Body of pancreas (tissue), 4 donors: Measurements from ENCODE around the gene DNER. TPM values are rescaled to one million over a fixed set of nuclear protein-coding genes. Genes with fewer than 3 reads are reported as not detected.

Experiments used
- ATAC-seq: fragments of 150-250 bp; one replicate; pipeline ENCODE4 v1.9.1; 2016
- DNase-seq, 4 donors: peaks; one replicate each; pipeline ENCODE4 v3.0.0-alpha.2; 2019
- H3K27ac ChIP-seq, 4 donors: fragments of 200-600 bp; sonication (generic); 1 replicate in 3 of 4; 2 replicates in 1 of 4; pipeline versions ENCODE4 v1.5.1 to v1.6.1; 2016 to 2019; ENCODE audit warnings: mild to moderate bottlenecking in 1 of 4, mixed read lengths in 1 of 4, moderate library complexity in 1 of 4
- H3K27me3 ChIP-seq, 2 donors: fragments of 200-600 bp; sonication (generic); one replicate each; pipeline ENCODE4 v1.6.0; 2016; ENCODE audit warnings: mild to moderate bottlenecking in 1 of 2
- H3K36me3 ChIP-seq, 2 donors: fragments of 200-600 bp; sonication (generic); replicated peaks in 1 of 2; 2 replicates each; pipeline ENCODE4 v1.5.1; 2016; ENCODE audit warnings: low read depth in 2 of 2; ENCODE audit not compliant: insufficient read depth in 1 of 2
- H3K4me1 ChIP-seq: fragments of 200-600 bp; sonication (generic); one replicate; pipeline ENCODE4 v1.6.0; 2016
- H3K4me3 ChIP-seq, 2 donors: fragments of 200-600 bp; sonication (generic); 1 replicate in 1 of 2; 2 replicates in 1 of 2; pipeline ENCODE4 v1.5.1; 2016 to 2019
- H3K9me3 ChIP-seq, 3 donors: fragments of 200-600 bp; sonication (generic); 1 replicate in 2 of 3; 2 replicates in 1 of 3; pipeline ENCODE4 v1.5.1; 2016
- CTCF ChIP-seq, 7 experiments: fragments of 450-650 bp in 4 of 7; fragments of 200-600 bp in 3 of 7; sonication (generic) in 3 of 7; IDR thresholded peaks; one replicate each; pipeline ENCODE4 v1.5.1; 2016 to 2019; ENCODE audit warnings: antibody characterized with exemption in 7 of 7
- POLR2A ChIP-seq, 3 donors: fragments of 450-650 bp; IDR thresholded peaks; one replicate each; pipeline ENCODE4 v1.6.1; 2016; ENCODE audit warnings: antibody characterized with exemption in 3 of 3, mild to moderate bottlenecking in 2 of 3
- WGBS, 2 donors: methylation state at CpG; one replicate each; pipeline ENCODE4 v1.1.5; 2017; 5-methylcytosine and 5-hydroxymethylcytosine counted together
- intact Hi-C: fragments of 100-400 bp; cut with DNase I; formaldehyde crosslinking; loops from one replicate; pipeline ENCODE4 v1.15.1; 2023
- total RNA-seq, 2 donors: library from RNA; depleted of rRNA; stranded (reverse); fragments of >200 nt; gene quantifications; one replicate each; pipeline ENCODE4 v1.1.0, GENCODE V29; 2016

The DNER gene
- total RNA-seq, 2 donors from 2014 or later, result 0.78 to 1.3 TPM

DNA sequence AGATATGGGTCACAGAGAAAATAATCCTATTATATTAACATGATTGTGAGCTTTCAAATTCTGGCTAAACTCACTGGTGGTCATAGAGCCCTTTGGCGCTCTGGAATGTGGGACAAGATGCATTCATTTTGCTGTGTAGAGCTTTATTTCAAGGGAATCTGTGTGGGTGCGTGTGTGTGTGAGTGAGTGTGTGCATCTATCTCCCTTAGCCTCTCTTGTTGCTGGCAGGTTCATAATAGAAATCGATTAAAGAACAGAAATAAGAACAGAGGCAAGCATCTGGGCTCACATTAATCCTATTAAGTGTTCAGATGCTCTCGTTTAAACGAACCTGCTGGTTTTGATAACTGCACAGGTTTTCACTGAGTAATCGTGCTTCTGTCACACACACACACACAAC lies 287.9 kb downstream of the DNER start:
- no peak for TF ChIP-seq CTCF (IDR thresholded peaks at IDR 0.05)
- no peak for TF ChIP-seq POLR2A (IDR thresholded peaks at IDR 0.05)
- 53 to 55% methylated on average over 6 of the region's 6 CpGs for WGBS, 2 donors
- Histone ChIP-seq H3K4me1 (no peaks in the 10 kb centered on the region), H3K4me3 (no peak overlapping the region), H3K9me3 (no peaks in the 10 kb centered on the region), H3K27me3 (no peaks in the 10 kb centered on the region), H3K27ac (no peak overlapping the region), H3K36me3 (no peaks in the 10 kb centered on the region)
- intact Hi-C loops, result no loop called here
- ATAC-seq, result no peak
- no peak for DNase-seq

- DNase-seq, result no peak
- intact Hi-C loops, result no loop called here
- Histone ChIP-seq H3K9me3 (no peaks in the 10 kb centered on the region), H3K27me3 (no peaks in the 10 kb centered on the region), H3K36me3 (no peaks in the 10 kb centered on the region), H3K4me3 (no peak overlapping the region), H3K4me1 (no peaks in the 10 kb centered on the region), H3K27ac (no peak overlapping the region)
- TF ChIP-seq POLR2A (IDR thresholded peaks at IDR 0.05) (no peak), CTCF (IDR thresholded peaks at IDR 0.05) (no peak)
- 59 to 60% methylated on average over 9 of the region's 9 CpGs for WGBS, 2 donors
- ATAC-seq, result no peak
Observed at GRCh38 chr2:229425598-229425997, 288.8 kb downstream of the DNER start.

DNA sequence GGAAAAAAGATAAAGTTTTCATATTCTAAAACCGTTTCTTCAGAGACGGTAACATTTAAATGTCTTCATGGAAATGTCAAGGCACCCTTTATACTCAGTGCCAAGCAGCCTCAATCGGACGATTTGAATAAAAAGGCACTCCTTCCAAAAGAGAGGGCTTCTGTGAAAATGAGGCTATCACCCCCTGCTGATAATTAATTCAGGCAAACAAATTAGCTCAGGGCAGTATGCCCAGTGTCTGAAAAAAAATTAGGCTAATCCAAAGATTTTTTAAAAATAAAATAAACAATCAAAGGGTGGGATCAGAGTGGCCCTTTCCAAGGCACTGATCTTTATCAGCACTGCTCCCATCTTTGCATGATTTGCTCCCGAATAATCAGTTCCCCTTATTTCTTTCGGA lies 292.3 kb downstream of the DNER start:
- no peaks in the 10 kb centered on the region for H3K9me3 ChIP-seq
- WGBS, 2 donors, result 58 to 62% methylated on average over 6 of the region's 6 CpGs
- intact Hi-C loops, result no loop called here

DNA sequence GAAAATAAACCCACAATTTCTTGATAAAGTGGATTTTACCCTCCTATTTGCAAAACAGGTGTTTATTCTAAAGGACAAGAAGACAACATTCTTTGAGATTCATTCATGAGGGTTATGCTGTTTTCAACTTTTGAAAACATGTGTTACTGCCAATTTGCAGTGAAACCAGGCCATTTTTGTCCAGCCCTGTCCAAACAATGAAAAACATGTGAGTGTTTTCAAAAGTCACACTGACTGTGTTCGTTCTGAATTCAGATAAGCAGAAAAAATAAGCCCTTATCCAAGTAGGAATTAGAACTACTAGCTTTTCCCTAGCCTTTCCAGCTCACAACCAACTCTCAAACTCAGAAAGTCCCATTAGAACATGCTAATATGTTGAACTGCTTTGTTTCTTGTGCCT lies 295.2 kb downstream of the DNER start:
- TF ChIP-seq POLR2A (IDR thresholded peaks at IDR 0.05) (no peak), CTCF (IDR thresholded peaks at IDR 0.05) (no peak)
- Histone ChIP-seq H3K9me3 (no peaks in the 10 kb centered on the region), H3K4me3 (no peak overlapping the region), H3K27ac (no peak overlapping the region), H3K4me1 (no peaks in the 10 kb centered on the region), H3K36me3 (no peaks in the 10 kb centered on the region), H3K27me3 (no peaks in the 10 kb centered on the region)
- ATAC-seq (no peak), DNase-seq (no peak)
- 20 to 24% methylated on average over 1 of the region's 1 CpG for WGBS, 2 donors
- intact Hi-C loops, result no loop called here

More for the DNA sequence above, 292.3 kb downstream of the DNER start:
- Histone ChIP-seq H3K27me3 (no peaks in the 10 kb centered on the region), H3K4me1 (no peaks in the 10 kb centered on the region), H3K27ac (no peak overlapping the region), H3K36me3 (no peaks in the 10 kb centered on the region), H3K4me3 (no peak overlapping the region)
- DNase-seq (no peak), ATAC-seq (no peak)
- TF ChIP-seq POLR2A (IDR thresholded peaks at IDR 0.05), result no peak
- TF ChIP-seq CTCF (IDR thresholded peaks at IDR 0.05), result no peak

- DNase-seq, result no peak
Observed at GRCh38 chr2:229417916-229418315, 296.4 kb downstream of the DNER start.

More at GRCh38 chr2:229417916-229418315, 296.4 kb downstream of the DNER start:
- 48 to 55% methylated on average over 7 of the region's 7 CpGs for WGBS, 2 donors
- H3K9me3 ChIP-seq, result no peaks in the 10 kb centered on the region
- TF ChIP-seq CTCF (IDR thresholded peaks at IDR 0.05), result no peak
- TF ChIP-seq POLR2A (IDR thresholded peaks at IDR 0.05), result no peak
- no peak overlapping the region for H3K4me3 ChIP-seq
- no peaks in the 10 kb centered on the region for H3K36me3 ChIP-seq
- ATAC-seq, result no peak
- no peaks in the 10 kb centered on the region for H3K4me1 ChIP-seq
- H3K27ac ChIP-seq, result no peak overlapping the region
- intact Hi-C loops, result no loop called here
- H3K27me3 ChIP-seq, result no peaks in the 10 kb centered on the region
